Glutamatergic neuron (in vitro differentiated cells): ENCODE results near the gene FOXR1. TPM values are rescaled to one million over a fixed set of nuclear protein-coding genes. Genes with fewer than 3 reads are reported as not detected.

ENCODE experiments used
- DNase-seq: peaks from one replicate; pipeline ENCODE4 v3.0.0; 2022
- H3K27ac Mint-ChIP-seq: one replicate; pipeline ENCODE4 v1.8.0; 2020; ENCODE audit warnings: mild to moderate bottlenecking, mixed read lengths, inconsistent platforms; ENCODE audit not compliant: unreplicated experiment
- H3K27me3 Mint-ChIP-seq: one replicate; pipeline ENCODE4 v1.8.0; 2020; ENCODE audit warnings: mild to moderate bottlenecking, moderate library complexity, mixed read lengths, inconsistent platforms; ENCODE audit not compliant: unreplicated experiment
- H3K36me3 Mint-ChIP-seq: one replicate; pipeline ENCODE4 v1.8.0; 2020; ENCODE audit warnings: mild to moderate bottlenecking, mixed read lengths, inconsistent platforms; ENCODE audit not compliant: unreplicated experiment
- H3K4me1 Mint-ChIP-seq: one replicate; pipeline ENCODE4 v1.8.0; 2020; ENCODE audit warnings: mild to moderate bottlenecking, low read depth, mixed read lengths, inconsistent platforms; ENCODE audit not compliant: unreplicated experiment
- H3K4me3 Mint-ChIP-seq: one replicate; pipeline ENCODE4 v1.8.0; 2020; ENCODE audit warnings: mild to moderate bottlenecking, mixed read lengths, inconsistent platforms; ENCODE audit not compliant: unreplicated experiment
- H3K9me3 Mint-ChIP-seq: one replicate; pipeline ENCODE4 v1.8.0; 2020; ENCODE audit warnings: mild to moderate bottlenecking, moderate library complexity, mixed read lengths, inconsistent platforms; ENCODE audit not compliant: unreplicated experiment
- long read RNA-seq: library from polyadenylated mRNA; unstranded; transcript quantifications from one replicate; pipeline ENCODE4 v2.0.0, GENCODE V29; 2020; ENCODE audit not compliant: unreplicated experiment
- total RNA-seq: library from RNA; stranded (reverse); fragmentation: NEBNext Ultra II Directional; extraction: Animal tissue kit (Norgen Biotek cat#: 25700); gene quantifications from one replicate; pipeline ENCODE4 v1.2.1, GENCODE V29; 2021; ENCODE audit not compliant: unreplicated experiment
- TF ChIP-seq, protein P1 (sequence below): fragments of 200-600 bp; sonication (generic); IDR thresholded peaks from one replicate; pipeline ENCODE4 v1.5.0; 2021; ENCODE audit not compliant: partially characterized antibody, unreplicated experiment

FOXR1 gene
- not detected for total RNA-seq
- long read RNA-seq = 0 reads

GRCh38 chr11:118971646-118972045 is at the start of gene FOXR1:
Gene FOXR1 (plus strand): TSS chr11:118971761. CDS start chr11:118971932, 171 bp downstream.
- Mint-ChIP-seq H3K4me1 (no peaks in the 10 kb centered on the region), H3K27ac (no peak within 1 kb of the TSS), H3K27me3 (peaks cover under 1% of the 10 kb centered on the region), H3K36me3 (no peaks in the 10 kb centered on the region), H3K9me3 (no peaks in the 10 kb centered on the region), H3K4me3 (no peak within 1 kb of the TSS)
- DNase-seq = no peak
- TF ChIP-seq, protein P1, sequence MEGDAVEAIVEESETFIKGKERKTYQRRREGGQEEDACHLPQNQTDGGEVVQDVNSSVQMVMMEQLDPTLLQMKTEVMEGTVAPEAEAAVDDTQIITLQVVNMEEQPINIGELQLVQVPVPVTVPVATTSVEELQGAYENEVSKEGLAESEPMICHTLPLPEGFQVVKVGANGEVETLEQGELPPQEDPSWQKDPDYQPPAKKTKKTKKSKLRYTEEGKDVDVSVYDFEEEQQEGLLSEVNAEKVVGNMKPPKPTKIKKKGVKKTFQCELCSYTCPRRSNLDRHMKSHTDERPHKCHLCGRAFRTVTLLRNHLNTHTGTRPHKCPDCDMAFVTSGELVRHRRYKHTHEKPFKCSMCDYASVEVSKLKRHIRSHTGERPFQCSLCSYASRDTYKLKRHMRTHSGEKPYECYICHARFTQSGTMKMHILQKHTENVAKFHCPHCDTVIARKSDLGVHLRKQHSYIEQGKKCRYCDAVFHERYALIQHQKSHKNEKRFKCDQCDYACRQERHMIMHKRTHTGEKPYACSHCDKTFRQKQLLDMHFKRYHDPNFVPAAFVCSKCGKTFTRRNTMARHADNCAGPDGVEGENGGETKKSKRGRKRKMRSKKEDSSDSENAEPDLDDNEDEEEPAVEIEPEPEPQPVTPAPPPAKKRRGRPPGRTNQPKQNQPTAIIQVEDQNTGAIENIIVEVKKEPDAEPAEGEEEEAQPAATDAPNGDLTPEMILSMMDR = no peak

GRCh38 chr11:118921929-118922744 is 49.4 kb upstream of the FOXR1 start:
- no peak overlapping the region for H3K4me3 Mint-ChIP-seq
- TF ChIP-seq, protein P1 = no peak

DNA sequence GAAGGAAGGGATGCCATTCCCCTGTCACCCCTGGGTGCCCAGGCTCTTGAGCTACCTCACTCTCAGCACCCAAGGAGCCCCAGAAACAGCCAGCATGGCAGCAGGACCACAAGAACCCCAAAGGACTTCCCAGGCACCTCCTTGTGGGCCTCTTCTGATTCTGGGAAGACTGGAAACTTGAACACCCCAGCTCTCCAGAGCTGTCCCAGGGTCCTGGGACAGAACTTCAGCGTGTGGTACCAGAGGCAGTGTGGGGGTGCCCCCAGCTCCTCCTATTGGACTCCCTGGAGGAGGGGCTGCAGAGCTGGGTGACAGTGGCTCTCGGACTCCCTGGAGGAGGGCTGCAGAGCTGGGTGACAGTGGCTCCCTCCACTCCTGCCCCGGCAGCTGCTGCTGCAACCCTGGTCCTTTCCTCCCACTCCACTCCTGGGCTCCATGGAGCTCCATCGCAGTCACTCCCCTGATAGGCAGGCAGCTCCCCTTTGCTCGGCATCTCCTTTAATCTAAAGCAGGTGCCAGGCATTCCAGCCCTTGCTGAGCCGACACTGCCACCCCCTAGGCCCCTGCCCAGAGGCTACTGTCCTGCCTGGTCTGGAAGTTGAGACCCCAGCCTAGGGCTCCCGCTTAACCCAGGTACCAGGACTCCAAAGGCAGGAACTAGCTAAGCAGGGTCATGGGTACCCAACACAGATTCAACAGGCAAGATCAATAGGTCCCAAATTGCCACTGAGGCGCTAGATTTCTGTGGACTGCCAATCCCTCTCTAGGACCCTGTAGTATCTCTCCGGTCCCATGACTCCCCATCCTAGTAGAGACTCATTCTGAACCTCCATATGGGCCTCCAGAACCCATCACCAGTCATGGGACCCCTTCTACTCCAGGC is 48.6 kb upstream of the FOXR1 start:
- no peak for DNase-seq
- Mint-ChIP-seq H3K27me3 (peaks cover 8% of the 10 kb centered on the region), H3K9me3 (peaks cover 14% of the 10 kb centered on the region), H3K36me3 (no peaks in the 10 kb centered on the region), H3K27ac (no peak overlapping the region), H3K4me3 (peak overlapping the region; percentile 87), H3K4me1 (peaks cover 41% of the 10 kb centered on the region)
- TF ChIP-seq, protein P1 = no peak

More at GRCh38 chr11:118921929-118922744, 49.4 kb upstream of the FOXR1 start:
- Mint-ChIP-seq H3K27me3 (peaks cover 8% of the 10 kb centered on the region), H3K27ac (no peak overlapping the region), H3K36me3 (no peaks in the 10 kb centered on the region), H3K9me3 (peaks cover 10% of the 10 kb centered on the region), H3K4me1 (peaks cover 44% of the 10 kb centered on the region)
- no peak for DNase-seq

DNA sequence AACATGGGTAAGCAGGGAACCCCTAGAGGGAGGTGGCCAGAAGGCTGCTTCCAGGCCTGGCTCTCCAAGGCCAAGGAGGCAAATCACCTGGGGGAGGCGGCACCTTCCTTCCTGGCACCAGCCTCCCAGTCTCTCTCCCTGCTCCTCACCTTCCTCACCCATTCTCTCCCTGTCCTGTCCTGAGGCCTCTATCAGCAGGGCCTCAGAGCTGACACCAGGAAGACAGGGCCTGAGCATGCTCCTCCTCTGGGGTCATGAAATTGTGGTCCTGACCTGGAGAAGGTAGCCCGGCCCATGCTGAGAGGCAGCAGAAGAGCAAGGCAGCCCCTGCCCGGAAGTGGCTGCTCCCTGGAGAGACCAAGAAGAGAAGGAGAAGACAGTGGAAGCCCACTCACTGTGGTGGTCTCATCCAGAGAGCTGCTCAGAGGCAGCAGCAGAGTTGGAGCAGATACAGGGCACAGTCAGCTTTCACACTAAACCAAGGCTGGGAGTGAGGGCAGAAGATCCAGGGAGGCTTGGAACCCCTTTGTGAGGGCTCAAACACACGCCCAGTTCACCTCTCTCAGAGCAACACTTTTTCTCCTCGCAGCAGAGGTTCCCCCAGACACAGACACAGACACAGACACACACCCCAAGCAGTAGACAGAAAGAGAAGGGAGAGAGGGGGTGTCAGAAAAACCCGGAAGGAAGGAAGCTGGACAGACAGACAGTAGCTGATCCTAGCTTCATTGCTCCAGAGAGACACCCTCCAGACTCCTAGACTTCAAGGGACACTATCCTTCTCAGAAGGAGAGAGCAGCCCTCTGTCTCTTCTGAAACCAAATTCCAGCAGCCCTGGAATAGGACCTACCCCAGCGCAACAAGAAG is 47.6 kb upstream of the FOXR1 start:
- no peaks in the 10 kb centered on the region for H3K36me3 Mint-ChIP-seq
- TF ChIP-seq, protein P1 = no peak
- H3K27me3 Mint-ChIP-seq = peaks cover 8% of the 10 kb centered on the region
- H3K9me3 Mint-ChIP-seq = peaks cover 17% of the 10 kb centered on the region
- DNase-seq = no peak
- H3K27ac Mint-ChIP-seq = peak overlapping the region; percentile 11
- H3K4me1 Mint-ChIP-seq = peaks cover 41% of the 10 kb centered on the region
- peak overlapping the region; percentile 87 for H3K4me3 Mint-ChIP-seq
